ENCODE results near the gene VRK1. TPM values are rescaled to one million over a fixed set of nuclear protein-coding genes. Genes with fewer than 3 reads are reported as not detected.

The VRK1 gene
- 13.5 and 30.8 TPM in 2 replicates for total RNA-seq

GRCh38 chr14:96796851-96797581 is at the start of gene VRK1:
Gene VRK1 (plus strand): TSS chr14:96797382. CDS start chr14:96833472, 36,090 bp downstream.

